ACC112 (cell line): ENCODE results near the gene CCDC89.
"Not testable (repeated sequence)": the region's sequence is repeated elsewhere in the genome, so short reads cannot be mapped to it uniquely, and the experiment has no call there.

ENCODE experiments used
- H2AFZ ChIP-seq: fragments of 200-600 bp; sonication (generic); one replicate; pipeline ENCODE4 v1.6.0; 2017; ENCODE audit warnings: antibody characterized with exemption, low read length; ENCODE audit not compliant: unreplicated experiment
- H3K27ac ChIP-seq: fragments of 200-600 bp; sonication (generic); 2 replicates; pipeline ENCODE4 v1.5.1; 2014; ENCODE audit warnings: low read depth, mild to moderate bottlenecking, antibody characterized with exemption, low read length, moderate library complexity
- H3K27me3 ChIP-seq: fragments of 200-600 bp; sonication (generic); 2 replicates; pipeline ENCODE4 v1.6.1; 2014; ENCODE audit warnings: mild to moderate bottlenecking, antibody characterized with exemption, low read length, moderate library complexity, mixed read lengths; ENCODE audit not compliant: insufficient read depth
- H3K36me3 ChIP-seq: fragments of 200-600 bp; sonication (generic); 2 replicates; pipeline ENCODE4 v1.6.1; 2016; ENCODE audit warnings: mild to moderate bottlenecking, antibody characterized with exemption, low read length, moderate library complexity, mixed read lengths; ENCODE audit not compliant: insufficient read depth
- H3K4me1 ChIP-seq: fragments of 200-600 bp; sonication (generic); one replicate; pipeline ENCODE4 v1.6.1; 2016; ENCODE audit warnings: low read length, mixed read lengths; ENCODE audit not compliant: insufficient read depth, unreplicated experiment, control insufficient read depth
- H3K4me3 ChIP-seq: fragments of 200-600 bp; sonication (generic); 2 replicates; pipeline ENCODE4 v1.5.1; 2014; ENCODE audit warnings: mild to moderate bottlenecking, low read depth, low read length
- H3K79me2 ChIP-seq: fragments of 200-600 bp; sonication (generic); one replicate; pipeline ENCODE4 v1.6.0; 2016; ENCODE audit warnings: low read length; ENCODE audit not compliant: control insufficient read depth, unreplicated experiment, insufficient read depth

The CCDC89 gene

DNA sequence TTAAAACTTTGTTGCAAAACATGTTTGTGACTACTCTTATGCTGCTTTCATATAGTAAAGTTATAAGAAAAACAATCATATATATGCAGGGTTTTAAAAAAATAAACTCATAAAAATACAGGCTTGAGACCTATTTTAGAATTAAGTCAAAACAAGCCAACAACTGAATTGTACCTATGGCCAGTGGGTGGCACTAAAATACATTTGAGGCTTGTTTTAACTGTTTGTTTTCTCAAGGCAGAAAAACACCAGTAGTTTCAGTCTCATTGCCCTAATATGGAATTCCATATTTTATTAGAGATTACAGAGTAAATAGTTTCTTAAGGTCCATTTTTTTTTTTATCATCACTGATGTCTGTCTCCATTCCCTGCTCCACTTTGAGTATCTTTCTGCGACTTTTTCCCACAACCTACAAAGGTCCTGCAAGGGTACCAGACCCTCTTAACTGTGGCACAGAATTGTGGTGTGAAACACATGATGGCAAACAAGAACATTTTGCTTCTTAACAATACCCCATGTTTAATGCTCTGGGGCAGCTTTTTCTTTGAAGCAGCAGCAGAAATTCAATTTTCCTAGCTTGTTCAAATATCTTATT, 8.5 kb upstream of the CCDC89 start:
- H3K4me1 ChIP-seq, result no peaks in the 10 kb centered on the region
- no peaks in the 10 kb centered on the region for H3K36me3 ChIP-seq
- no peaks in the 10 kb centered on the region; the same call in 1 of the 2 replicates for H3K27me3 ChIP-seq
- H3K79me2 ChIP-seq, result no peaks in the 10 kb centered on the region
- no peak overlapping the region for H2AFZ ChIP-seq
- no peak overlapping the region for H3K4me3 ChIP-seq
- no peak overlapping the region for H3K27ac ChIP-seq

DNA sequence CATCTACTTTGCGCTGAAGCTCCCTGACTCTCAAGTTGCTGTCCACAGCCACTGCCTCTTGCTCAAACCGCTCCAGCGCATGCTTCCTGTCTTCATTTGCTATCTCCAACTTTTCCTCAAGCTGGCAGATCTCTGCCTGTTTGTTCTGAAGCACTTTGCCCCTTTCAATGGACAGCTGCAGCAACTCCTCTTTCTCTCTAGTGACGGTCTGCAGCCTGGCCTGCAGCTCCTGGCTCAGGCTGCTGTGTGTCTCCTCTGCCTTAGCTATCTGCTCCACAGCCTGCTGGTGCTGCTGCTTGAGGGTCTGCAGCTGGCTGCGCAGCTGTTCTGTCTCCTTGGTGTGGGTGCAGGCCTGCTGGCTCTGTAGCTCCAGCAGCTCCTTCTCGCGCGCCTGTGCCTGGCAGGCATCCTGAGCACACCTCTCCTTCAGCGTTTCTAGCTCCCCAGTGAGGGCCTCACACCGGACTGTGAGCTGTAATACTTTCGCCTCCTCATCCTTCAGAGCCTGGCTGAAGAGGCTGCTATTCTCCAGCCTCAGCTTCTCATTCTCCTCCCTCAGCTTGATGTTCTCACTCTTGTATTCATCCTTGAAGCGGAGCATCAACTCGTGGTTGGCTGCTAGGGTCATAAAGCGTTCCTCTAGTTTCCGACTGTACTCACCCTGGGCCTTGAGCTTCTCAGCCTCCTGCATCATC, 723 bp downstream of the CCDC89 start:
- H3K4me1 ChIP-seq, result no peaks in the 10 kb centered on the region
- no peaks in the 10 kb centered on the region; the same call in 1 of the 2 replicates for H3K27me3 ChIP-seq
- H3K4me3 ChIP-seq, result peak overlapping the region; percentile 51
- H3K79me2 ChIP-seq, result no peaks in the 10 kb centered on the region
- no peak overlapping the region for H3K27ac ChIP-seq
- no peaks in the 10 kb centered on the region for H3K36me3 ChIP-seq
- peak overlapping the region; percentile 19 for H2AFZ ChIP-seq

DNA sequence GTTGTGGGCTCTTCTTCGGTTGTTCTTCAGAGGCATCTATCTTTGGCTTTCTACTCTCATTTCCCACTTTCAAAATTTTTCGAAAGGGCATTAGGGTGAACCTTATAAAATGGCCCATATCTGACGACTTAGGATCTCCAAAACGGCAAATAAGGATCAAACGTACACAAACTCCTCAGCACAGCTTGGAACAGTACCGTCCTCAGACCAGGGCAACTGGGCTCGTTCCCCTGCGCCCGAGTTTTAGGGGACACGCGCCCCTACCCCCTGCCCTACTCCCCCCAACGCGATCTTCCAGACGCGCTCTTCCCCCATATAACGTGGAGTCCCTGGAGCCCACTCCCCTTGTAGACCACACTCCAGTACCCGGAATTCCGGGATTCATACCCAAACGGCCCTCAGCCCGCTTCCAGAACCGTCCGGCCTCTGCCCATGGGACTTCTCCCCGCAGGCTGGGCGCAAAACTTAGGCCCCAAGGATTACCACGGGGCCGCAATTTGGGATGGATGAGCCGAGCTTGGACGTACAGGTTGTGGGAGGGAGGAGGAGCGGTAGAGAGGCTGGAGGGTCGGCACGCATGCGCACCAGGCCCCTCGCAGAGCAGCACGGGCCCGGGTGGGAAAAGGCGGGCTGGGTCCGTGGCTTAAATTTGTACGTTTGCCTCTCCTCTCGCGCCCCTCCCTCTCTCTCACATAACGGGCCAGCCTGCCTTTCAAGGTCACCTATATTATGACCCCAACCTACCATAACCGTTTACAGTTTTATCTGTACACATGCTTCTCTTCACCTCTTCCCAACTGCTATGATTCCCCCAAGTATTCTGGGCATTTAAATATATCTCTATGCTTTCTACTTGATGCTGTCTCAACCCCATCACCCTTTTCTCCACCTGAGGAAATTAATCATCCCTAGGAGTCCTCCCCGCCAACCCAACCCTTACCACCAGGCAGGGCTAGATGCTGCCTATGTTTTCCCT, 3.4 kb downstream of the CCDC89 start:
- Histone ChIP-seq H3K27me3 (no peaks in the 10 kb centered on the region), H3K4me3 (peak overlapping the region; percentile 83), H3K4me1 (no peaks in the 10 kb centered on the region), H3K79me2 (no peaks in the 10 kb centered on the region), H2AFZ (peak overlapping the region; percentile 94), H3K27ac (no peak overlapping the region), H3K36me3 (no peaks in the 10 kb centered on the region)

DNA sequence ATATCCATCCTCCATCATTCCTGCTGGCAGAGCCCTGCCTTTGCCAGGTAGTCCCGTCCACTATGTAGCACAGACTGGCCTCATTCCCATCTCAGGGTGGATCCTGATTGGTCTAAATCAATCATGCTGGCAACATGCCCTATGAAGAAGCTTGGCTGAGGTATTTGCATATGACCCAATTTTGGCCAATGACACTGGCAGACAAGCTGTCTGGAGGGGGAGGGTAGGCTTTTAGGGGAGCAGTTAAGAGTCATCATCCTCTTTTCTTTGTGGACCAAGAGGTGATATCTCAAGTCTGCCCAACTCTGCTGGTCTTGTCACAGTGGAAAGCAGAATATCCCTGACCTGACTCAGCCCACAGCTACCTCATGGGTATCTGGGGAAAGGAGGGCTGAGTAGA, 5.1 kb downstream of the CCDC89 start:
- Histone ChIP-seq H3K79me2 (no peaks in the 10 kb centered on the region), H3K27ac (no peak overlapping the region), H3K27me3 (no peaks in the 10 kb centered on the region; the same call in 1 of the 2 replicates), H3K4me1 (no peaks in the 10 kb centered on the region), H3K4me3 (no peak overlapping the region), H2AFZ (no peak overlapping the region), H3K36me3 (no peaks in the 10 kb centered on the region)

DNA sequence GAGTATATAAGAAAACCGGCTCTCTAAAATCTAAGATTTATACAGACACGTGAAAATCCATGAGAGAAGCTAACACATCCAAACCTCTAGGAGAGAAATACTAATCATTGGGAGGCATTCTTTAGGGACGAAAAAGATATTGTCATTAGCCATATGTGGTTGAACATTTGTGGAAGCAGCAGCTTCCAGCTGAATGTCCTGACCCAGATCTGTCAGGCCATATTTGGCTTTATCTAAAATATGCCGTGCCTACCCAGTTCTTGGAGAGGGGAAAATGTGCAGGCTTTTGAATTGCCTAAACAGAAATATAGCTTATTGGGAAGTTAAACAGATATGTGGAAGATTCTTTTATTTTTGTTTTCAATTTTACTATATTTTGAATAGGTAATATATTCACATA, 6.4 kb downstream of the CCDC89 start:
- no peak overlapping the region for H3K27ac ChIP-seq
- H3K36me3 ChIP-seq, result no peaks in the 10 kb centered on the region
- H3K27me3 ChIP-seq, result peaks cover 3% of the 10 kb centered on the region

DNA sequence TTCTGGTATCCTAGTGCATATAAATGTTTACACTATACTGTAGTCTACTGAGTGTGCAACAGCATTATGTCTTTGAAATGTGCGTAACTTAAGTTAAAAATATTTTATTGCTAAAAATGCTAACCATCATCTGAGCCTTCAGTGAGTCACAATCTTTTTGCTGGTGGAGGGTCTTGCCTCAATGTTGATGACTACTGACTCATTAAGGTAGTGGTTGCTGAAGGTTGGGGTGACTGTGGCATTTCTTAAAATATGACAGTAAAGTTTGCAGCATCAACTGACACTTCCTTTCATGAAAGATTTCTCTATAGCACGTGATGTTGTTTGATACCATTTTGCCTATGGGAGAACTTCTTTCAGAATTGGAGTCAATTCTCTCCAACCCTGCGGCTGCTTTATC, 12.6 kb downstream of the CCDC89 start:
- Histone ChIP-seq H3K36me3 (no peaks in the 10 kb centered on the region), H3K27me3 (peaks cover 15% of the 10 kb centered on the region), H3K79me2 (no peaks in the 10 kb centered on the region)

More for the DNA sequence above, 6.4 kb downstream of the CCDC89 start:
- Histone ChIP-seq H3K79me2 (no peaks in the 10 kb centered on the region), H3K4me1 (no peaks in the 10 kb centered on the region), H2AFZ (no peak overlapping the region), H3K4me3 (no peak overlapping the region)

DNA sequence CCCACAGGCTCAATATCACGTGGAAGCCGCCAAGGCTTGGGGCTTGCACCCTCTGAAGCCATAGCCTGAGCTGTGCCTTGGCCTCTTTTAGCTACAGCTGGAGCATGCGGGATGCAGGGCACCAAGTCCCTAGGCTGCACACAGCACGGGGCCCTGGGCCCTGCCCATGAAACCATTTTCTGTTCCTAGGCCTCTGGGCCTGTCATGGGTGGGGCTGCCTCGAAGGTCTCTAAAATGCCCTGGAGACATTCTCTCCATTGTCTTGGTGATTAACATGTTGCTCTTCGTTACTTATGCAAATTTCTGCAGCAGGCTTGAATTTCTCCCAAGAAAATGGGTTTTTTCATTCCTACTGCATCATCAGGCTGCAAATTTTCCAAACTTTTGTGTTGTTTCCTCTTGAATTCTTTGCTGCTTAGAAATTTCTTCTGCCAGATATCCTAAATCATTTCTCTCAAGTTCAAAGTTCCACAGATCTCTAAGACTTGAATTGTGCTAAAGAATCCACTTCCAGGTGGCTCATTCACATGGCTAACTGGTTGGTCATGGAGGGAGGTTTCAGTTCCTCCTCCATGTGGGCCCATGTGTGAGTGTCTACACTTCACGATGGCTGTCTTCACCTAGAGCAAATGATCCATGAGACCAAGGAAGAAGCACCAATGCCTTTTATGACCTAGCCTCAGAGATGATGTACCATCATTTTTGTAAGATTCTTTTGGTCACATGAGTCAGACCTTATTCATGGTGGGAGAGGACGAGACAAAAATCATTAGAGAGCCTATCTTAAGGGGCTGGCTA, 13.7 kb downstream of the CCDC89 start:
- H3K4me1 ChIP-seq, result no peaks in the 10 kb centered on the region
- H3K36me3 ChIP-seq, result no peaks in the 10 kb centered on the region
- no peak overlapping the region for H3K27ac ChIP-seq
- H3K79me2 ChIP-seq, result no peaks in the 10 kb centered on the region
- peaks cover 15% of the 10 kb centered on the region for H3K27me3 ChIP-seq
- H3K4me3 ChIP-seq, result no peak overlapping the region
- no peak overlapping the region for H2AFZ ChIP-seq

More for the DNA sequence above, 12.6 kb downstream of the CCDC89 start:
- Histone ChIP-seq H3K4me3 (no peak overlapping the region), H2AFZ (no peak overlapping the region), H3K4me1 (no peaks in the 10 kb centered on the region), H3K27ac (no peak overlapping the region)

DNA sequence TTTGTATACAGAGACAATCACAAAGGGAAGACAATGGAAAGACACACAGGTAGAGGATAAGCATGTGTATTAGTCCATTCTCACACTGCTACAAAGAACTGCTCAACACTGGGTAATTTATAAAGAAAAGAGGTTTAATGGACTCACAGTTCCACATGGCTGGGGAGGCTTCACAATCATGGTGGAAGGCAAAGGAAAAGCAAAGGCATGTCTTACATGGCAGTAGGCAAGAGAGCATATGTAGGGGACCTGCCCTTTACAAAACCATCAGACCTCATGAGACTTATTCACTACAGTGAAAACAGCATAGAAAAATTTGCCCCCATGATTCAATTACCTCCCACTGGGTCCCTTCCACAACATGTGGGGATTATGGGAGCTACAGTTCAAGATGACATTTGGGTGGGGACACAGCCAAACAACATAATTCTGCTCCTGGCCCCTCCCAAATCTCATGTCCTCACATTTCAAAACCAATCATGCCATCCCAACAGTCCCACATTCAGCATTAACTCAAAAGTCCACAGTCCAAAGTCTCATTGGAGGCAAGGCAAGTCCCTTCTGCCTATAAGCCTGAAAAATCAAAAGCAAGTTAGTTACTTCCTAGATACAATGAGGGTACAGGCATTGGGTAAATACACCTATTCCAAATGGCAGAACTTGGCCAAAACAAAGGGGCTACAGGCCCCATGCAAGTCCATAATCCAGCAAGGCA, 14.9 kb downstream of the CCDC89 start:
- H3K4me3 ChIP-seq, H3K4me1 ChIP-seq, H3K27ac ChIP-seq, H3K79me2 ChIP-seq, H2AFZ ChIP-seq, H3K36me3 ChIP-seq: not testable (repeated sequence)
- H3K27me3 ChIP-seq, result peaks cover 15% of the 10 kb centered on the region

DNA sequence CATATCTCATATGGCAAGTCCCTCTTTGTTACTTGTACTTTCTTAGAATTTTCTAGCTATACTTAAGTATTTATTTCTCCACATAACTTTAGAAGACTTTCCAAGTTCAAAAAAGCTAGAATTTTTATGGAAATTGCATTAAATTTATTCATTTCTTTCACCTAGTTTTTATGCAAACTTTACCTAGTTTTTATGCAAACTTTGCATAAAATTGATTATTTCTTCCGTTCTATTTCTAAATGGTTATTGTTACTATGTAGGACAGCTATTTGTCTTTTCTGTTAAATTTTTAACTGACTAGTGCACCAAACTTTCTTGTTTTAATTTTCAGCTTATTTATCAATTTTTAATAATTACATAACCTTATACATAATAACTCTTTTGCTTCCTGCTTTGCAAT, 17.8 kb downstream of the CCDC89 start:
- peaks cover 1% of the 10 kb centered on the region; the same call in 1 of the 2 replicates for H3K36me3 ChIP-seq
- H2AFZ ChIP-seq, result no peak overlapping the region
- H3K4me3 ChIP-seq, result no peak overlapping the region
- H3K4me1 ChIP-seq, result no peaks in the 10 kb centered on the region
- H3K27me3 ChIP-seq, result 0 out of 2 replicates have a peak, but pooled peaks cover 3% of the 10 kb centered on the region
- H3K27ac ChIP-seq, result no peak overlapping the region
- H3K79me2 ChIP-seq, result peaks cover 16% of the 10 kb centered on the region
